Smooth muscle cell (in vitro differentiated cells): Measurements from ENCODE around the gene PSTPIP1. TPM values are rescaled to one million over a fixed set of nuclear protein-coding genes. Genes with fewer than 3 reads are reported as not detected.

Experiments used
- DNase-seq: peaks from one replicate; lab custom pipeline; 2025; ENCODE audit not compliant: unreplicated experiment; lab: John Stamatoyannopoulos, UW
- H2AFZ ChIP-seq: fragments of 200-600 bp; sonication (generic); 2 replicates; pipeline ENCODE4 v1.6.0; 2016; ENCODE audit warnings: antibody characterized with exemption, low read depth, mild to moderate bottlenecking
- H3F3A ChIP-seq: fragments of 200-600 bp; sonication (generic); 2 replicates; pipeline ENCODE4 v1.6.0; 2017; ENCODE audit warnings: antibody characterized with exemption, low read depth
- H3K27ac ChIP-seq: fragments of 200-600 bp; sonication (generic); 2 replicates; pipeline ENCODE4 v1.5.1; 2016; ENCODE audit warnings: low read depth, mild to moderate bottlenecking
- H3K27me3 ChIP-seq: fragments of 200-600 bp; sonication (generic); 2 replicates; pipeline ENCODE4 v1.6.1; 2016; ENCODE audit warnings: low read depth, mild to moderate bottlenecking
- H3K36me3 ChIP-seq: fragments of 200-600 bp; sonication (generic); 2 replicates; pipeline ENCODE4 v1.5.1; 2016; ENCODE audit warnings: low read depth
- H3K4me1 ChIP-seq: fragments of 200-600 bp; sonication (generic); 2 replicates; pipeline ENCODE4 v1.5.1; 2016; ENCODE audit warnings: low read depth
- H3K4me2 ChIP-seq: fragments of 200-600 bp; sonication (generic); 2 replicates; pipeline ENCODE4 v1.6.0; 2016; ENCODE audit warnings: mild to moderate bottlenecking
- H3K4me3 ChIP-seq: fragments of 200-600 bp; sonication (generic); 2 replicates; pipeline ENCODE4 v1.5.1; 2016; ENCODE audit warnings: mild to moderate bottlenecking
- H3K79me2 ChIP-seq: fragments of 200-600 bp; sonication (generic); 2 replicates; pipeline ENCODE4 v1.6.0; 2016; ENCODE audit warnings: low read depth, mild to moderate bottlenecking
- H3K9ac ChIP-seq: fragments of 200-600 bp; sonication (generic); 2 replicates; pipeline ENCODE4 v1.6.0; 2016; ENCODE audit warnings: low read depth
- H3K9me3 ChIP-seq: fragments of 200-600 bp; sonication (generic); replicated peaks from 2 replicates; pipeline ENCODE4 v1.5.1; 2016; ENCODE audit warnings: low read depth
- H4K20me1 ChIP-seq: fragments of 200-600 bp; sonication (generic); 2 replicates; pipeline ENCODE4 v1.6.0; 2016; ENCODE audit warnings: low read depth
- CTCF ChIP-seq: fragments of 200-600 bp; sonication (generic); IDR thresholded peaks from 2 replicates; pipeline ENCODE4 v1.5.1; 2017; ENCODE audit warnings: borderline replicate concordance, mild to moderate bottlenecking, antibody characterized with exemption; ENCODE audit not compliant: insufficient read depth, poor library complexity, severe bottlenecking
- WGBS: methylation state at CpG from one replicate; pipeline ENCODE4 v1.1.7; 2016; ENCODE audit warnings: low lambda C conversion rate; 5-methylcytosine and 5-hydroxymethylcytosine counted together
- polyA plus RNA-seq: library from polyadenylated mRNA; unstranded; fragments of >200 nt; fragmentation: Nextera tagmentation; extraction: Ambion mirVana; gene quantifications from 2 replicates; pipeline ENCODE4 v1.2.1, GENCODE V29; 2016
- total RNA-seq: library from RNA; depleted of rRNA; stranded (reverse); fragments of >200 nt; gene quantifications from 2 replicates; pipeline ENCODE4 v1.2.3, GENCODE V29; 2014

Gene PSTPIP1
- total and polyA plus RNA-seq, 2 experiments from 2014 or later: 0.38 TPM; not detected in 1

DNA sequence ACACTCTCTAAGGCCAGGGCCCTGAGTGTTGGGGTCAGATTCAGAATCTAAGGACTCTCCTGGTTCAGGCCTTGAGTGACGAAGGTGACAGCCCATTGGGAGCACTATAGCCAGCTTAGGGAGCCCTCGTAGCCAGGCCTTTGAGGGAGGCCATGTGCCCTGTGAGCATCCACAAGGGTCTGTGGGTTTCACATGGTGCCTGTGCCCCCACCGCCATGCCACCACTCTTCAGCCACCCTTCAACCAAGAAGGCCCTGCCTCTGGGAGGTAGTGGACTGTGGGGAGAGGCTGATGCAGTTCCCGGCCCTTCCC is 38.4 kb downstream of the PSTPIP1 start:
- Histone ChIP-seq H3K36me3 (no peaks in the 10 kb centered on the region), H2AFZ (no peak overlapping the region), H3K4me2 (no peak overlapping the region), H3K9ac (no peak overlapping the region), H3F3A (no peaks in the 10 kb centered on the region), H3K4me3 (no peak overlapping the region), H3K79me2 (no peaks in the 10 kb centered on the region), H3K27ac (no peak overlapping the region), H3K4me1 (no peaks in the 10 kb centered on the region), H3K27me3 (no peaks in the 10 kb centered on the region), H4K20me1 (no peaks in the 10 kb centered on the region), H3K9me3 (no peaks in the 10 kb centered on the region)
- no peak for TF ChIP-seq CTCF
- 90% methylated on average over 4 of the region's 4 CpGs for whole genome bisulfite sequencing
- no peak for DNase-seq

GRCh38 chr15:77033729-77034671 is 39.1 kb downstream of the PSTPIP1 start:
- H2AFZ ChIP-seq: no peak overlapping the region
- no peak overlapping the region for H3K27ac ChIP-seq
- no peak overlapping the region for H3K9ac ChIP-seq
- no peaks in the 10 kb centered on the region for H4K20me1 ChIP-seq
- DNase-seq: no peak
- WGBS: 88% methylated on average over 12 of the region's 13 CpGs
- H3F3A ChIP-seq: no peaks in the 10 kb centered on the region
- no peaks in the 10 kb centered on the region for H3K4me1 ChIP-seq
- no peak for TF ChIP-seq CTCF
- H3K36me3 ChIP-seq: no peaks in the 10 kb centered on the region
- no peaks in the 10 kb centered on the region for H3K27me3 ChIP-seq
- H3K4me3 ChIP-seq: no peak overlapping the region
- H3K79me2 ChIP-seq: no peaks in the 10 kb centered on the region
- H3K4me2 ChIP-seq: no peak overlapping the region
- H3K9me3 ChIP-seq: no peaks in the 10 kb centered on the region

DNA sequence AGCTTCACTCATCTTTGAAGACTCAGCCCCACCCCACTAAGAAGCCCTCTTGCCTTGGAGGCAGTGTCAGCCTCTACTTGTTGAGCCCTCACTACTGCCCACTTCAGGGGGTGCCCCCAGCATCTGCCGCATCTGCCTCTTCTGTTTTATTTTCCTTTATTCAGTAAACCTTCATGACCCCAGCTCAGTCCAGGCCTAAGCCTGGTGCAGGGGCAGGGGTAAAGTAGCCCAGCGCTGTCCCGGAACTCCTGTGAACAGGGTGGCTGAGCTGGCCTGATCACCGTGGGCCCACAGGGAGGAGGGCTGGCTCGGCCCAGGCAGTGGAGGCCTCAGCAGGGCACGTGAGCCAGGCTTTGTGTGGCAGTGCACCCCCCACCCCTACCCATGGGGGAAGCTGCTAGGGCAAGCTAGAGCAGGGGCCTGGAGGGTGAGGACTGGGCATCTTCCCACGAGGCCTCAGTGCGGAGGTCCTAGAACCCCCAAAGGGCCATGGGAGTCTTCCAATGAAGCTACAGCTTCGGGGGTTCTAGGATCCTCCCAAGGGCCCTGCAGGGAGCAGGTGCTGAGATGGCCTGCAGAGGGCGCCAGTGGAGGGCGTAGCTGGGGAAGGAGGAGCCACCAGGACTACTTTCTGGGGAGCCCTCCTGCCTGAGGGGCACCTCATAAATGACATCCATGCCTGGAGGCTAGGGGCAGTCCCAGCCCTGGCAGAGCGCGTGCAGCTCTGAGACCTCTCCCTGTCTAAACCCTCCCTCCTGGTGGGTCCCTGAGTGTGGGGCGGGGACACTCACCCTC is 40.0 kb downstream of the PSTPIP1 start:
- Histone ChIP-seq H3K4me1 (no peaks in the 10 kb centered on the region), H4K20me1 (no peaks in the 10 kb centered on the region), H3K9me3 (no peaks in the 10 kb centered on the region), H3K79me2 (no peaks in the 10 kb centered on the region), H3K36me3 (no peaks in the 10 kb centered on the region), H3K9ac (no peak overlapping the region), H3K27me3 (no peaks in the 10 kb centered on the region), H3K27ac (no peak overlapping the region), H2AFZ (no peak overlapping the region), H3K4me3 (no peak overlapping the region), H3F3A (no peaks in the 10 kb centered on the region), H3K4me2 (no peak overlapping the region)
- DNase-seq: no peak
- WGBS: 74% methylated on average over 14 of the region's 14 CpGs
- peak; percentile 52 for TF ChIP-seq CTCF
